ENCODE results near the gene MACROH2A2.

DNA sequence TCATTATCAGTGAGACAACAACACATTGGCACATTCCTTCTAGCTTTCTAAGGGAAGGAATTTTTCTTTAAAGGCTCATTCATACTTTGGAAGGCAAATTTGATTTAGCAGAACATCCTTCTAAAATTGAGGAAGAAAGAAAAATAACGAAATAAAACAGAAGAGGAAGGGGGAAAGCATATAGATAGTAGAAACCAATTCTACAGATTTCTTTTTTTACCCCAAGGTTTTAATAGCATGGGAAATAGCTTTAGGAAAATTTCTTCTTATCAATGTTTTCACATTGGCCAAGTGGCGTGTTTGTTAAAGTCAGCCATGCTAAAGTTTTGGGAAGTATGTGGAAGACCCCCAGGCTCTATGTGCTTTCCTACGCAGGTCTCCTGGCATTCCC is 35.7 kb downstream of the MACROH2A2 start:
- TF ChIP-seq, protein P1, sequence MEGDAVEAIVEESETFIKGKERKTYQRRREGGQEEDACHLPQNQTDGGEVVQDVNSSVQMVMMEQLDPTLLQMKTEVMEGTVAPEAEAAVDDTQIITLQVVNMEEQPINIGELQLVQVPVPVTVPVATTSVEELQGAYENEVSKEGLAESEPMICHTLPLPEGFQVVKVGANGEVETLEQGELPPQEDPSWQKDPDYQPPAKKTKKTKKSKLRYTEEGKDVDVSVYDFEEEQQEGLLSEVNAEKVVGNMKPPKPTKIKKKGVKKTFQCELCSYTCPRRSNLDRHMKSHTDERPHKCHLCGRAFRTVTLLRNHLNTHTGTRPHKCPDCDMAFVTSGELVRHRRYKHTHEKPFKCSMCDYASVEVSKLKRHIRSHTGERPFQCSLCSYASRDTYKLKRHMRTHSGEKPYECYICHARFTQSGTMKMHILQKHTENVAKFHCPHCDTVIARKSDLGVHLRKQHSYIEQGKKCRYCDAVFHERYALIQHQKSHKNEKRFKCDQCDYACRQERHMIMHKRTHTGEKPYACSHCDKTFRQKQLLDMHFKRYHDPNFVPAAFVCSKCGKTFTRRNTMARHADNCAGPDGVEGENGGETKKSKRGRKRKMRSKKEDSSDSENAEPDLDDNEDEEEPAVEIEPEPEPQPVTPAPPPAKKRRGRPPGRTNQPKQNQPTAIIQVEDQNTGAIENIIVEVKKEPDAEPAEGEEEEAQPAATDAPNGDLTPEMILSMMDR (conservative IDR thresholded peaks at IDR 0.05; ENCODE audit: low read depth in 2 of 2) = no peak
- no peak for TF ChIP-seq POLR2AphosphoS5 (IDR thresholded peaks at IDR 0.05; ENCODE audit: low read depth)
- TF ChIP-seq, protein P2, sequence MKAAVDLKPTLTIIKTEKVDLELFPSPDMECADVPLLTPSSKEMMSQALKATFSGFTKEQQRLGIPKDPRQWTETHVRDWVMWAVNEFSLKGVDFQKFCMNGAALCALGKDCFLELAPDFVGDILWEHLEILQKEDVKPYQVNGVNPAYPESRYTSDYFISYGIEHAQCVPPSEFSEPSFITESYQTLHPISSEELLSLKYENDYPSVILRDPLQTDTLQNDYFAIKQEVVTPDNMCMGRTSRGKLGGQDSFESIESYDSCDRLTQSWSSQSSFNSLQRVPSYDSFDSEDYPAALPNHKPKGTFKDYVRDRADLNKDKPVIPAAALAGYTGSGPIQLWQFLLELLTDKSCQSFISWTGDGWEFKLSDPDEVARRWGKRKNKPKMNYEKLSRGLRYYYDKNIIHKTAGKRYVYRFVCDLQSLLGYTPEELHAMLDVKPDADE (IDR thresholded peaks at IDR 0.05) = no peak
- no peak for TF ChIP-seq CREB1 (CRISPR knock-in tag; IDR thresholded peaks at IDR 0.05; ENCODE audit: low read depth)
- TF ChIP-seq EZH2 (IDR thresholded peaks at IDR 0.05; ENCODE audit: low read depth, unreplicated experiment) = no peak
- no peak for TF ChIP-seq JUNB (IDR thresholded peaks at IDR 0.05; ENCODE audit: unreplicated experiment)
- TF ChIP-seq, protein P3, sequence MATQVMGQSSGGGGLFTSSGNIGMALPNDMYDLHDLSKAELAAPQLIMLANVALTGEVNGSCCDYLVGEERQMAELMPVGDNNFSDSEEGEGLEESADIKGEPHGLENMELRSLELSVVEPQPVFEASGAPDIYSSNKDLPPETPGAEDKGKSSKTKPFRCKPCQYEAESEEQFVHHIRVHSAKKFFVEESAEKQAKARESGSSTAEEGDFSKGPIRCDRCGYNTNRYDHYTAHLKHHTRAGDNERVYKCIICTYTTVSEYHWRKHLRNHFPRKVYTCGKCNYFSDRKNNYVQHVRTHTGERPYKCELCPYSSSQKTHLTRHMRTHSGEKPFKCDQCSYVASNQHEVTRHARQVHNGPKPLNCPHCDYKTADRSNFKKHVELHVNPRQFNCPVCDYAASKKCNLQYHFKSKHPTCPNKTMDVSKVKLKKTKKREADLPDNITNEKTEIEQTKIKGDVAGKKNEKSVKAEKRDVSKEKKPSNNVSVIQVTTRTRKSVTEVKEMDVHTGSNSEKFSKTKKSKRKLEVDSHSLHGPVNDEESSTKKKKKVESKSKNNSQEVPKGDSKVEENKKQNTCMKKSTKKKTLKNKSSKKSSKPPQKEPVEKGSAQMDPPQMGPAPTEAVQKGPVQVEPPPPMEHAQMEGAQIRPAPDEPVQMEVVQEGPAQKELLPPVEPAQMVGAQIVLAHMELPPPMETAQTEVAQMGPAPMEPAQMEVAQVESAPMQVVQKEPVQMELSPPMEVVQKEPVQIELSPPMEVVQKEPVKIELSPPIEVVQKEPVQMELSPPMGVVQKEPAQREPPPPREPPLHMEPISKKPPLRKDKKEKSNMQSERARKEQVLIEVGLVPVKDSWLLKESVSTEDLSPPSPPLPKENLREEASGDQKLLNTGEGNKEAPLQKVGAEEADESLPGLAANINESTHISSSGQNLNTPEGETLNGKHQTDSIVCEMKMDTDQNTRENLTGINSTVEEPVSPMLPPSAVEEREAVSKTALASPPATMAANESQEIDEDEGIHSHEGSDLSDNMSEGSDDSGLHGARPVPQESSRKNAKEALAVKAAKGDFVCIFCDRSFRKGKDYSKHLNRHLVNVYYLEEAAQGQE (IDR thresholded peaks at IDR 0.05; ENCODE audit: unreplicated experiment) = no peak
- no peak for TF ChIP-seq EZH2phosphoT487 (IDR thresholded peaks at IDR 0.05; ENCODE audit: unreplicated experiment)

Measured in GM23338 (cell line).